HEK293T (cell line): Measurements from ENCODE around the gene TCFL5.

Experiments used
- CTCF ChIA-PET: fragments of 350-600 bp; formaldehyde crosslinking; extraction: SDS; loops from one replicate; lab custom pipeline; 2021; ENCODE audit warnings: antibody characterized with exemption, inconsistent platforms; lab: Yijun Ruan, JAX
- POLR2A ChIA-PET: fragments of 350-600 bp; formaldehyde crosslinking; extraction: SDS; loops from one replicate; lab custom pipeline; 2020; ENCODE audit warnings: antibody characterized with exemption, inconsistent platforms; lab: Yijun Ruan, JAX
- DNase-seq: peaks from one replicate; pipeline ENCODE4 v3.0.0; 2012; ENCODE audit warnings: mixed read lengths; ENCODE audit errors: extremely low spot score
- ARNT ChIP-seq: fragments of 450-650 bp; IDR thresholded peaks from 2 replicates; pipeline ENCODE4 v1.6.1; 2017; ENCODE audit warnings: mild to moderate bottlenecking
- BHLHE40 ChIP-seq: fragments of 450-650 bp; IDR thresholded peaks from 2 replicates; pipeline ENCODE4 v1.6.1; 2016; ENCODE audit warnings: mild to moderate bottlenecking, moderate library complexity, borderline replicate concordance
- CTBP1 ChIP-seq: fragments of 450-650 bp; IDR thresholded peaks from 2 replicates; pipeline ENCODE4 v1.6.1; 2016; ENCODE audit warnings: borderline replicate concordance
- ELF4 ChIP-seq: fragments of 450-650 bp; IDR thresholded peaks from 2 replicates; pipeline ENCODE4 v1.6.1; 2017; ENCODE audit warnings: antibody characterized with exemption
- FOXA1 ChIP-seq: fragments of 450-650 bp; IDR thresholded peaks from 2 replicates; pipeline ENCODE4 v1.6.1; 2016; ENCODE audit warnings: mild to moderate bottlenecking
- FOXK2 ChIP-seq: fragments of 450-650 bp; IDR thresholded peaks from 2 replicates; pipeline ENCODE4 v1.6.1; 2016; ENCODE audit warnings: mild to moderate bottlenecking
- FOXM1 ChIP-seq: fragments of 450-650 bp; IDR thresholded peaks from 2 replicates; pipeline ENCODE4 v1.6.1; 2017; ENCODE audit warnings: mild to moderate bottlenecking, borderline replicate concordance
- HDGF ChIP-seq: fragments of 450-650 bp; IDR thresholded peaks from 2 replicates; pipeline ENCODE4 v1.6.1; 2017; ENCODE audit warnings: antibody characterized with exemption, borderline replicate concordance
- L3MBTL2 ChIP-seq: fragments of 450-650 bp; conservative IDR thresholded peaks from 2 replicates; pipeline ENCODE4 v1.6.1; 2016; ENCODE audit warnings: mild to moderate bottlenecking
- LEF1 ChIP-seq: fragments of 450-650 bp; IDR thresholded peaks from 2 replicates; pipeline ENCODE4 v1.6.1; 2017; ENCODE audit warnings: mild to moderate bottlenecking, borderline replicate concordance
- NFRKB ChIP-seq: fragments of 450-650 bp; IDR thresholded peaks from 2 replicates; pipeline ENCODE4 v1.6.1; 2016; ENCODE audit warnings: mild to moderate bottlenecking, moderate library complexity
- PKNOX1 ChIP-seq: fragments of 450-650 bp; IDR thresholded peaks from 2 replicates; pipeline ENCODE4 v1.6.1; 2016
- SP1 ChIP-seq: fragments of 450-650 bp; IDR thresholded peaks from 2 replicates; pipeline ENCODE4 v1.6.1; 2017
- SUZ12 ChIP-seq: fragments of 450-650 bp; IDR thresholded peaks from 2 replicates; pipeline ENCODE4 v1.6.1; 2016; ENCODE audit warnings: mild to moderate bottlenecking
- TARDBP ChIP-seq: fragments of 450-650 bp; IDR thresholded peaks from 2 replicates; pipeline ENCODE4 v1.6.1; 2016
- ZNF384 ChIP-seq: fragments of 450-650 bp; IDR thresholded peaks from 2 replicates; pipeline ENCODE4 v1.6.1; 2016

TCFL5 gene

DNA sequence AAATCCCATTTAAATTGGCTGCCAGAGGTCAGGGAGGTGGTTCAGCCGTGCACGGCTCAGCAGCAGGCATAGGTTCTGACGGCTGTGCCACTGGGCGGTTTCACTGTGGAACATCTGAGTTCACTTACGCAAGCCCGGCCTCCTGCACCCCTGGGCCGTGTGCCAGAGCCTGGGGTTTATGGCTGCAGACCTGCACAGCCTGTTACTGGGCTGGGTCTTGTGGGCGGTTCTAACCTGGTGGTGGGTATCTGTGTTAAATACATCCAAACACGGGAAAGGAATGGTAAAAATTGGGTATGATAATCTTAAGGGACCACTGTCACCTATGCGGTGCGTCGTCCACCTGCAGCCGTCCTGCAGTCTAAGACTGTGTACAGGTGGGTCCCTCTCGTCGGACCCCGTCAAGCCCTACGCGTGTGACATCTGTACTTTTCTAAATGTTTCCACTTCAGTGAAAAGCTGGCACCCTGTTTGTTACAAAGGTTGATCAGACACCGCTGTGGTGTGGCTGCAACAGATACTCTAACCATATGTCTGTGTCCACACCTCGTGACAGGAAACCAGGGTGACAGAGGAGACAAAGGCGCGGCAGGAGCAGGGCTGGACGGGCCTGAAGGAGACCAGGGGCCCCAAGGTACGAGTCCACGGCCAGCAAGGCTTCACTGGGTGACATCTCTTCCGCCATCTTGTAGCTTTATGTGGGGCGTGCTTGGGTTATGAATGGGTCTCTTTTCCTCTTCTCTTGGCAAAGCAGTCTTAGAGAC, 23.3 kb downstream of the TCFL5 start:
- ChIA-PET POLR2A (no interaction called here), CTCF (no interaction called here)
- TF ChIP-seq ELF4, result no peak
- no peak for TF ChIP-seq ARNT
- TF ChIP-seq BHLHE40, result no peak
- no peak for TF ChIP-seq FOXA1
- TF ChIP-seq ZNF384, result no peak
- TF ChIP-seq FOXK2, result no peak
- no peak for TF ChIP-seq SUZ12
- no peak for TF ChIP-seq TARDBP
- TF ChIP-seq FOXM1, result no peak
- TF ChIP-seq CTBP1, result no peak
- no peak for TF ChIP-seq HDGF
- no peak for DNase-seq

DNA sequence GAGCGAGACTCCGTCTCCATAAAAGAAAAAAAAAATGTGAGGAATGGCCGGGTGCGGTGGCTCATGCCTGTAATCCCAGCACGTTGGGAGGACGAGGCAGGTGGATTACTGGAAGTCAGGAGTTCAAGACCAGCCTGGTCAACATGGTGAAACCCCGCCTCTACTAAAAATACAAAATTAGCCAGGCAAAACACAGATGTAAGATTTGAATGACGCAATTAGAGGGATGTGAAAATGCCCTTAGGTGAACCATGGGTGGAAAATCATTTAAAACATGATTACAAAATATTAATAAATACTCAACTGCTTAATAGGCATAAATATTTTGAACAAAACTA, 23.9 kb downstream of the TCFL5 start:
- ChIA-PET CTCF (no interaction called here), POLR2A (no interaction called here)
- TF ChIP-seq SUZ12 (no peak), PKNOX1 (no peak), CTBP1 (no peak), FOXK2 (no peak), ARNT (no peak), ELF4 (no peak), ZNF384 (no peak), HDGF (no peak)
- DNase-seq, result no peak

DNA sequence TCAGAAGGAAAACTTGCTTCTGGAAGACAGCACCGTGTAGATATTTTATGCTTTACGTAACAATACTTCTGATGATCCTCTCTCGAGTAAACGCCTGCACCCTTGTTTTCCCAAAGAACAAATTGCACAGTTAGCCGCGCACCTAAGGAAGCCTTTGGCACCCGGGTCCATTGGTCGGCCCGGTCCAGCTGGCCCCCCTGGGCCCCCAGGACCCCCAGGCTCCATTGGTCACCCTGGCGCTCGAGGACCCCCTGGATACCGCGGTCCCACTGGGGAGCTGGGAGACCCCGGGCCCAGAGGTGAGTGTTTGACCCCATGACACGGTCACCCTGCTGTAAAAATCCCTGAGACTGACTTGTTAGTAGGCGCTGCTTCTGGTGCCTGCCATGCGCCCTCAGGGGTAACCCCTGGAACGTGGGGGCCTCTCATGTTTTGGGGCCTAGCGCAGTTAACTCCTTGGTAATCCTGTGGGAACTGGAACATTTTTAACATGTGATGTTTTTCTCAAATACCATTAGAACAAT, 24.6 kb downstream of the TCFL5 start:
- TF ChIP-seq FOXA1, result no peak
- no peak for TF ChIP-seq BHLHE40
- no peak for TF ChIP-seq L3MBTL2
- TF ChIP-seq TARDBP, result no peak
- no peak for TF ChIP-seq FOXM1
- TF ChIP-seq LEF1, result no peak
- no peak for TF ChIP-seq NFRKB
- no peak for TF ChIP-seq FOXK2
- TF ChIP-seq PKNOX1, result no peak
- no peak for TF ChIP-seq CTBP1
- TF ChIP-seq ARNT, result no peak
- TF ChIP-seq ZNF384, result no peak
- TF ChIP-seq HDGF, result no peak
- TF ChIP-seq ELF4, result no peak
- TF ChIP-seq SP1, result no peak
- no peak for TF ChIP-seq SUZ12
- ChIA-PET CTCF (interaction anchor here (0.6 kb wide), 1 partner anchor 10 kb away, joined by 3 read pairs; no protein-coding TSS in a partner anchor), POLR2A (no interaction called here)
- no peak for DNase-seq

DNA sequence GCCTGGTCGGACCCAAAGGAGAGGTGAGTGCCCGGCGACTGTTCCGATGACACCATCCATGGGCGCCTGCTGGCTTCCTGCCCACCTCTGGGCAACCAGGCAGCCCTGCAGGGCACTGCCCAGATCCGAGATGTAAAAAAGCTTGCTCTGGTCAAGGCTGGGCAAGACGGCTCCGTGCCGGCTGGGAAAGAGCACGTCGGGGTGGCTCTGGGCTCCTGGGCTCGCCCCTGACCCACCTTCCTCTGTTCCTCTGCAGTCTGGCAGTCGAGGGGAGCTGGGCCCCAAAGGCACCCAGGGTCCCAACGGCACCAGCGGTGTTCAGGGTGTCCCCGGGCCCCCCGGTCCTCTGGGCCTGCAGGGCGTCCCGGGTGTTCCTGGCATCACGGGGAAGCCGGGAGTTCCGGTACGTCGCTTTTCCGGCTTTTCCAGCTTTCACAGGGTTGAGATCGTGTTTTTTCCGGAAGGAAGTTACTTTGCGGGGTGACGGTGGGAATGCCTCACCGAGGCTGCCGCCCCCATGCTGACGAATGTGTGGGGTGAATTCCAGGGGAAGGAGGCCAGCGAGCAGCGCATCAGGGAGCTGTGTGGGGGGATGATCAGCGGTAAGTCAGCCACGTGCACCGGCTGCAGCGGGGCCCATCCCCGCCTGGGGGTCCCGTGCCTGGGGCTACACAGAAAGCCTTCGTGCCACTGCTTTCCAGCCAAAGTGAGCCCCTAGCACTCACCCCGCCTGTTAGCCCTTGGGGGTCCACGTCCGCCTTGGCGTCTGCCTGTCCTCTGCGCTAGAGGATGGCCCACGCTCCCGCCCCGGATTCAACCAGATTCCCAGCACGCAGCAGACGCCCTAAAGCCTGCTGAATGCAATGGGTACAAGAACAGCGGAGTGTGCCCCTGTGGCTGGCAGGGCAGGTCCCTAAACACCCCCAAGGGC, 25.4 kb downstream of the TCFL5 start:
- TF ChIP-seq L3MBTL2, result no peak
- TF ChIP-seq LEF1, result no peak
- no peak for TF ChIP-seq HDGF
- TF ChIP-seq CTBP1, result no peak
- no peak for TF ChIP-seq NFRKB
- POLR2A ChIA-PET, result no interaction called here
- CTCF ChIA-PET, result interaction anchor here (0.6 to 0.8 kb wide), 3 partner anchors 11 to 182 kb away, joined by 3 read pairs; no protein-coding TSS in a partner anchor
- DNase-seq, result no peak

DNA sequence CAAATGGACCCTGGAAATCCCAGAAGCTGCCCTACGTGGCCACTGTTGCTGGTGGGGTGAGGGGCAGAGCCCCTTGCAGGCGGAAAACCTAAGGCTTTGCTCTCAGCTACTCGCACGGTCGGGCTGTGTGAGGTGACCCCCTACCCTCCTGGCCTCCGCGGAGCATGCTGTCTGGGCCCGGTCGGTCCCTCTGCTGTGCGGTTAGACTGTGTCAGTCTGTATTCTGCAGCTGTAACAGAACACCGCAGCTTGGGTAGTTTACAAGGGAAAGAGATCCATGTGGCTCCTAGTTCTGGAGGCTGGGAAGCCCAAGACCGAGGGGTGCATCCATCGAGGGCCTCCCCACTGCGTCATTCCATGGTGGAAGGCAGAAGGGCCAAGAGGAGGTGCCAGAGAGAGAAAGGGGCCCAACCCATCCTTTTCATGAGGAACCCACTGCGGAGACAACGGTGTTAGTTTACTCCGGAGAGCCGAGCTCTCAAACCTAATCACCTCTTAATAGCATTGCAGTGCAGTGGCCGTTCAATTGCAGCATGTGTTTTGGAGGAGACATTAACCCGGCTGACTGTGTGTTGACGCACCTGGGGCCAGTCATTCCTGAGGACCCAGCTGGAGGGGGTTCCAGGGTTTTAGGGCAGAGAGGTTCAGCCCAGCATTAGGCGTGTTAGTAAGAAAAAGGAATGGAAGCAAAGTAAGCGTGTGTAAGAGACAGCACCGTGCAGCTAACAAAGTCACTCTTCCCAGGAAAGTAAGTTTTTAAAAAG, 26.5 kb downstream of the TCFL5 start:
- TF ChIP-seq ZNF384 (no peak), HDGF (0 out of 2 replicates have a peak, but pooled peaks have one; percentile 19), ELF4 (no peak), TARDBP (no peak), BHLHE40 (no peak), L3MBTL2 (no peak), ARNT (no peak)
- no peak for DNase-seq
- ChIA-PET POLR2A (no interaction called here), CTCF (interaction anchor here (0.8 kb wide), 1 partner anchor 12 kb away, joined by 3 read pairs; no protein-coding TSS in a partner anchor)

- CTCF ChIA-PET, result interaction anchor here (1.1 to 2.2 kb wide), 2 partner anchors 10 to 42 kb away, joined by 3 to 10 read pairs; no protein-coding TSS in a partner anchor
- no peak for DNase-seq
- POLR2A ChIA-PET, result interaction anchor here (1.0 to 1.1 kb wide), 2 partner anchors 14 to 37 kb away, joined by 3 to 4 read pairs; partner anchors contain the start of gene MRGBP
- TF ChIP-seq ELF4, result no peak
- no peak for TF ChIP-seq LEF1
- no peak for TF ChIP-seq TARDBP
- no peak for TF ChIP-seq FOXK2
- TF ChIP-seq ARNT, result no peak
- no peak for TF ChIP-seq FOXM1
- no peak for TF ChIP-seq NFRKB
- TF ChIP-seq ZNF384, result no peak
Measured at GRCh38 chr20:62832951-62833391, 28.7 kb downstream of the TCFL5 start.
